Measurements from ENCODE around the gene KCP. TPM values are rescaled to one million over a fixed set of nuclear protein-coding genes. Genes with fewer than 3 reads are reported as not detected.

The KCP gene
- total RNA-seq, 1 experiment from 2014 or later, result 5.3 TPM

DNA sequence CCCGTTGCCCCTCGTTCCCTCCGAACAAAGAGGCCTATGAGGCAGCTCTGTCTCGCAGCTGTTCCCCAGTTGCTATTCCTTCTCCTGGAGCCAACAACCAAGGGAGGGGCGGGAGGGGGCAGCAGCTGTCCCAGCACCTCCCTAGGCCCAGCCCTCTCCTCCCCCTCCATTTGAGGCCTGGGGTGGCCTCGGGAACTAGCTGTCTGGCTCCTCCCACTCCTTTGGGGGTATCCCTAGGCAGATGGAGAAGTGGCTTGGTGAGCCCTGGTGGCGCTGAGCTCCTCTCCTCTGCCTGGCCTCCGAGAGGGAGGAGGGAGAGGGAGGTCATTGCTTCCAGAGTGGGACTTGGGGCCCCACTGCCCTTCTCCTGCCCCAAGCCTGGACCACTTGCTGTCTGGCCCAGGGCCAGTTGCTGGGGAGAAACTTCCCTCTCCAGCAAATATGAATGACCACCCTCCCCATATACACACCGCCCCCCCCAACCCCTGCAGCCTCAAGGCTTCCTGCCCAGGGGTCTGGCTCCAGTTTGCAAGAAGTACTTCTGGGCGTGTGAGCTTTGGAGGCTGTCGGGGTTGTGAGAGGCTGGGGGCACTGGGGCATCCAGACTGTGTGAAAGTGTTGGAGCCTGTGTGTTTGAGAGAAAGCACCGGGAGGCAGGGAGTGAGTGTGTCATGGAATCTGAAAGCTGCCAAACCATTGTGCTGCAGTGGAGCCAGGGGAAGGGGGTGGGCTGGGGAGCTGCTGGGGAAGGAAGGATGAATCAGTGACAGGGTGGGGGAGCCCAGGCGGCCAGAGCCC is 77.2 kb downstream of the KCP start:
- H4K8ac ChIP-seq (replicated peaks; ENCODE audit: insufficient read length, low read depth, low read length), result no peak overlapping the region
- H3K79me2 ChIP-seq (ENCODE audit: insufficient read depth, low read length), result no peaks in the 10 kb centered on the region
- H4K91ac ChIP-seq (ENCODE audit: insufficient read length, low read depth, low read length), result no peak overlapping the region
- Mint-ChIP-seq H3K36me3 (ENCODE audit: insufficient read depth in 1 of 3, low read depth in 3 of 3) (no peaks in the 10 kb centered on the region), H3K27ac (no peak overlapping the region), H3K27me3 (ENCODE audit: low read depth) (peaks cover 39% of the 10 kb centered on the region), H3K9me3 (no peaks in the 10 kb centered on the region), H3K4me1 (peaks cover 25 to 44% of the 10 kb centered on the region in 2 experiments), H3K4me3 (peak overlapping the region in 1 of 2 experiments; percentile 80; a peak in 3 of 5 replicates)
- H3K4ac ChIP-seq (ENCODE audit: low read depth, low read length), result no peak overlapping the region
- H3K56ac ChIP-seq (ENCODE audit: insufficient read length, low read depth, low read length), result no peak overlapping the region
- TF ChIP-seq, protein P1, sequence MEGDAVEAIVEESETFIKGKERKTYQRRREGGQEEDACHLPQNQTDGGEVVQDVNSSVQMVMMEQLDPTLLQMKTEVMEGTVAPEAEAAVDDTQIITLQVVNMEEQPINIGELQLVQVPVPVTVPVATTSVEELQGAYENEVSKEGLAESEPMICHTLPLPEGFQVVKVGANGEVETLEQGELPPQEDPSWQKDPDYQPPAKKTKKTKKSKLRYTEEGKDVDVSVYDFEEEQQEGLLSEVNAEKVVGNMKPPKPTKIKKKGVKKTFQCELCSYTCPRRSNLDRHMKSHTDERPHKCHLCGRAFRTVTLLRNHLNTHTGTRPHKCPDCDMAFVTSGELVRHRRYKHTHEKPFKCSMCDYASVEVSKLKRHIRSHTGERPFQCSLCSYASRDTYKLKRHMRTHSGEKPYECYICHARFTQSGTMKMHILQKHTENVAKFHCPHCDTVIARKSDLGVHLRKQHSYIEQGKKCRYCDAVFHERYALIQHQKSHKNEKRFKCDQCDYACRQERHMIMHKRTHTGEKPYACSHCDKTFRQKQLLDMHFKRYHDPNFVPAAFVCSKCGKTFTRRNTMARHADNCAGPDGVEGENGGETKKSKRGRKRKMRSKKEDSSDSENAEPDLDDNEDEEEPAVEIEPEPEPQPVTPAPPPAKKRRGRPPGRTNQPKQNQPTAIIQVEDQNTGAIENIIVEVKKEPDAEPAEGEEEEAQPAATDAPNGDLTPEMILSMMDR (conservative IDR thresholded peaks at IDR 0.05), result no peak
- H3T11ph ChIP-seq (ENCODE audit: low read length), result no peak overlapping the region
- peaks cover 22% of the 10 kb centered on the region for H3K23me2 ChIP-seq (ENCODE audit: insufficient read length, low read depth, low read length, poor library complexity, severe bottlenecking)
- H4K5ac ChIP-seq (ENCODE audit: insufficient read length, low read depth, low read length), result no peak overlapping the region
- no peak overlapping the region for H3K27ac ChIP-seq (ENCODE audit: insufficient read length, low read depth, low read length)
- H2BK5ac ChIP-seq (ENCODE audit: insufficient read length, low read length), result no peak overlapping the region
- WGBS (ENCODE audit: extremely low coverage, insufficient read length, low lambda C conversion rate), result no CpG with 5 or more reads among the region's 13 CpGs
- no peak overlapping the region for H2AFZ ChIP-seq (ENCODE audit: low read length)
- H2BK20ac ChIP-seq (ENCODE audit: low read depth, low read length, poor library complexity, severe bottlenecking), result no peak overlapping the region
- DNase-seq, result peak; percentile 64
- peaks cover 5% of the 10 kb centered on the region; the same call in 1 of the 2 replicates for H3K4me1 ChIP-seq (ENCODE audit: insufficient read depth, low read length)
- H3K4me2 ChIP-seq (ENCODE audit: insufficient read depth, insufficient read length, low read length), result peak overlapping the region; percentile 80
- H3K18ac ChIP-seq (ENCODE audit: insufficient read length, low read depth, low read length), result no peak overlapping the region
- H3K9ac ChIP-seq (ENCODE audit: extremely low read depth, insufficient read length, low read length), result no peak overlapping the region
- no peak overlapping the region for H3K14ac ChIP-seq (ENCODE audit: insufficient read depth, low read length)
- no peaks in the 10 kb centered on the region for H3K9me3 ChIP-seq (ENCODE audit: control insufficient read depth, low read depth, low read length)
- no peaks in the 10 kb centered on the region for H3K79me1 ChIP-seq (ENCODE audit: insufficient read depth, low read depth, low read length, poor library complexity, severe bottlenecking)
- no peak overlapping the region for H2BK12ac ChIP-seq (ENCODE audit: insufficient read length, low read depth, low read length)
- peaks cover 12% of the 10 kb centered on the region; the same call in 1 of the 2 replicates for H3K27me3 ChIP-seq (ENCODE audit: insufficient read depth, low read length)
- H2BK15ac ChIP-seq (ENCODE audit: low read depth, low read length), result no peak overlapping the region
- no peaks in the 10 kb centered on the region for H4K20me1 ChIP-seq (ENCODE audit: control insufficient read depth, insufficient read depth, insufficient read length)
- H2AK5ac ChIP-seq (ENCODE audit: insufficient read length, low read length), result no peak overlapping the region
- no peak overlapping the region for H2BK120ac ChIP-seq (ENCODE audit: low read depth, low read length, poor library complexity, severe bottlenecking)
- H3K23ac ChIP-seq (ENCODE audit: insufficient read length, low read depth, low read length), result no peak overlapping the region
